GM18870 (cell line): ENCODE data around the gene CCR5AS.
"Not testable (repeated sequence)": the region's sequence is repeated elsewhere in the genome, so short reads cannot be mapped to it uniquely, and the experiment has no call there.

Experiments used
- ATAC-seq: cut with Tn5 transposase; IDR thresholded peaks from one replicate; pipeline ENCODE4 v1.9.1; 2021; ENCODE audit warnings: moderate library complexity; ENCODE audit not compliant: unreplicated experiment

The CCR5AS gene

GRCh38 chr3:46406443-46406787 is 451 bp downstream of the CCR5AS start:
- no peak for ATAC-seq

GRCh38 chr3:46405301-46406019 is 1.4 kb downstream of the CCR5AS start:
- no peak for ATAC-seq

GRCh38 chr3:46402902-46403301 is 4.0 kb downstream of the CCR5AS start:
- ATAC-seq, result not testable (repeated sequence)

- ATAC-seq, result no peak
Observed at GRCh38 chr3:46401579-46401978, 5.3 kb downstream of the CCR5AS start.

GRCh38 chr3:46400846-46401245 is 6.0 kb downstream of the CCR5AS start:
- no peak for ATAC-seq

GRCh38 chr3:46400000-46400734 is 6.7 kb downstream of the CCR5AS start:
- ATAC-seq, result no peak

GRCh38 chr3:46399557-46399956 is 7.3 kb downstream of the CCR5AS start:
- ATAC-seq, result no peak

GRCh38 chr3:46399098-46399497 is 7.8 kb downstream of the CCR5AS start:
- ATAC-seq, result no peak

- ATAC-seq, result no peak
Observed at GRCh38 chr3:46398186-46398955, 8.5 kb downstream of the CCR5AS start.

- ATAC-seq, result no peak
Observed at GRCh38 chr3:46397111-46397510, 9.8 kb downstream of the CCR5AS start.

GRCh38 chr3:46395766-46396530 is 10.9 kb downstream of the CCR5AS start:
- ATAC-seq, result no peak

- no peak for ATAC-seq
Observed at GRCh38 chr3:46395210-46395661, 11.6 kb downstream of the CCR5AS start.

GRCh38 chr3:46393554-46394434 is 13.1 kb downstream of the CCR5AS start:
- ATAC-seq, result no peak

GRCh38 chr3:46393011-46393410 is 13.9 kb downstream of the CCR5AS start:
- ATAC-seq, result no peak

GRCh38 chr3:46391526-46391925 is 15.3 kb downstream of the CCR5AS start:
- ATAC-seq, result not testable (repeated sequence)

- no peak for ATAC-seq
Observed at GRCh38 chr3:46389306-46389705, 17.6 kb downstream of the CCR5AS start.

GRCh38 chr3:46388847-46389246 is 18.0 kb downstream of the CCR5AS start:
- not testable (repeated sequence) for ATAC-seq

- ATAC-seq, result no peak
Observed at GRCh38 chr3:46386205-46386604, 20.7 kb downstream of the CCR5AS start.

- no peak for ATAC-seq
Observed at GRCh38 chr3:46383951-46384330, 22.9 kb downstream of the CCR5AS start.
